ENCODE measurements around the gene MRPL45. TPM values are rescaled to one million over a fixed set of nuclear protein-coding genes. Genes with fewer than 3 reads are reported as not detected.

Gene MRPL45
- total and polyA plus RNA-seq, 2 of the 13 experiments (the other 11 are each of a cell fraction or from before 2014, with no cell fraction given), result 89.5 to 157 TPM

- TF ChIP-seq LCORL (IDR thresholded peaks at IDR 0.05) (no peak), LCORL (CRISPR knock-in tag; IDR thresholded peaks at IDR 0.05) (no peak), ZNF670 (CRISPR knock-in tag; IDR thresholded peaks at IDR 0.05; ENCODE audit: borderline replicate concordance) (no peak), MED13 (CRISPR knock-in tag; IDR thresholded peaks at IDR 0.05) (no peak), ZNF460 (CRISPR knock-in tag; IDR thresholded peaks at IDR 0.05; ENCODE audit: borderline replicate concordance) (no peak), MIER2 (CRISPR knock-in tag; IDR thresholded peaks at IDR 0.05) (no peak), THYN1 (CRISPR knock-in tag; IDR thresholded peaks at IDR 0.05; ENCODE audit: borderline replicate concordance, low read depth) (no peak), SP2 (CRISPR knock-in tag; IDR thresholded peaks at IDR 0.05) (no peak)
- TF ChIP-seq, protein P1, sequence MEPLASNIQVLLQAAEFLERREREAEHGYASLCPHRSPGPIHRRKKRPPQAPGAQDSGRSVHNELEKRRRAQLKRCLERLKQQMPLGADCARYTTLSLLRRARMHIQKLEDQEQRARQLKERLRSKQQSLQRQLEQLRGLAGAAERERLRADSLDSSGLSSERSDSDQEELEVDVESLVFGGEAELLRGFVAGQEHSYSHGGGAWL (CRISPR knock-in tag; IDR thresholded peaks at IDR 0.05), result no peak
Observed at GRCh38 chr17:38339891-38340290, 42.9 kb downstream of the MRPL45 start (continued).

DNA sequence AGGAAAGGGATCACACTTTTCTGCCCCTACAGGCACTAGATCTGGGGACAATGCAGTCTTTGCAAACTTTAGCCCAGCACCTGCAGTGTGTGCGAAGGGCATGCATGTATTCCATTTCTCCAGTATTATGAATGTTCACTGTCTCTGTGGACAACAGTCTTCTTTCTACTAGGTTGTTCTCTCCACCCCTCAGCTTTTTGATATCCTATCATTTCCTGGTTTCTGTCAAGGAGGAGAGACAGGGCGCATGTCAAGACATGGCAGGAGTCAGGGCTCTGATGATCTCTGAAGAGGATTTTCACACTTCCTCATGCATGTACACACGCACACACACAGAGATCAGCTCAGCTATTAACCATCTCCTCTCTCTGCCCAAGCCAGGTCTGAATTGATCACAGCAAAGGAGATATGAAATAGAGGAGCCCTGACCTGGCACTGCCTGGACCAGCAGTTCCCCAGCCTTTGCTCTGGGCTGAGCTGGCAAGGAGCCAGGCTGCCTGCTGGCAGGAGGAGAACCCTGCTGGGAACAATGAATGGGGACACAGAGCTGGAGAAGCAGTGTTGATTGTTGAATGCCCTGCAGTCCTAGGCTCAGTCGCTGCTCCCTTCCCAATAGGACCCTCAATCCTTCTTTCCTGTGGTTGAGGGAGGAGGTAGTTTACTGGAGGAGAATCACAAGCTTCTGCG lies 44.2 kb downstream of the MRPL45 start:
- in situ Hi-C loops (cut with HindIII; ENCODE audit: extremely low pct_ligation_motif_present, low pct_unique_long_range_greater_than_20kb) (no loop called here), intact Hi-C loops (cut with micrococcal nuclease; ENCODE audit: unreplicated experiment) (no loop called here)
- WGBS (ENCODE audit: low lambda C conversion rate), result 37% methylated on average over 5 of the region's 5 CpGs
- H3K27ac ChIP-seq (ENCODE audit: extremely low read length, insufficient read depth, low read length), result no peak overlapping the region
- BruUV-seq (replicated peaks), result no TSS peak
- no peak overlapping the region for H3K4me3 ChIP-seq (replicated peaks in 1 of 3; ENCODE audit: insufficient read depth in 1 of 3, low read depth in 2 of 3, low read length in 3 of 3)
- no peaks in the 10 kb centered on the region for H3K79me2 ChIP-seq (ENCODE audit: insufficient read depth, low read length)
- H3K9ac ChIP-seq (ENCODE audit: insufficient read depth, low read depth, low read length), result no peak overlapping the region
- H3K9me3 ChIP-seq (ENCODE audit: low read length), result no peaks in the 10 kb centered on the region
- POLR2A ChIA-PET, result interaction anchor here (1.7 kb wide), 1 partner anchor 10 kb away, joined by 8 read pairs; no protein-coding TSS in a partner anchor
- no peak overlapping the region for H3K4me2 ChIP-seq (ENCODE audit: low read depth, low read length)
- no peak overlapping the region for H2AFZ ChIP-seq (ENCODE audit: low read length)
- peaks cover 7 to 31% of the 10 kb centered on the region in 2 experiments; a peak in 3 of 5 replicates for H3K27me3 ChIP-seq (ENCODE audit: control insufficient read depth in 1 of 2, insufficient read depth in 2 of 2, low read length in 2 of 2)
- peaks cover 13% of the 10 kb centered on the region for H3K4me1 ChIP-seq (ENCODE audit: insufficient read depth, low read length)
- TF ChIP-seq ZNF274 (CRISPR knock-in tag; IDR thresholded peaks at IDR 0.05), result 0 out of 2 replicates have a peak, but pooled peaks have one; percentile 51
- TF ChIP-seq TGIF2 (CRISPR knock-in tag; IDR thresholded peaks at IDR 0.05), result no peak
- 0 out of 2 replicates have a peak, but pooled peaks have one; percentile 36 for TF ChIP-seq ZNF547 (CRISPR knock-in tag; IDR thresholded peaks at IDR 0.05)
- TF ChIP-seq ZNF687 (CRISPR knock-in tag; IDR thresholded peaks at IDR 0.05), result peak; percentile 20; the same call in 1 of the 2 replicates
- peak; percentile 75; the same call in 1 of the 2 replicates for TF ChIP-seq LCORL (IDR thresholded peaks at IDR 0.05)
- TF ChIP-seq LCORL (CRISPR knock-in tag; IDR thresholded peaks at IDR 0.05), result no peak
- TF ChIP-seq ZNF891 (CRISPR knock-in tag; IDR thresholded peaks at IDR 0.05), result 0 out of 2 replicates have a peak, but pooled peaks have one; percentile 34
- no peak for TF ChIP-seq SOX13 (IDR thresholded peaks at IDR 0.05)
- TF ChIP-seq SOX13 (CRISPR knock-in tag; conservative IDR thresholded peaks at IDR 0.05 in 1 of 2, IDR thresholded peaks at IDR 0.05 in 1 of 2), result 0 out of 4 replicates have a peak, but pooled peaks of 1 of the 2 experiments have one; percentile 10
- TF ChIP-seq ZNF235 (CRISPR knock-in tag; IDR thresholded peaks at IDR 0.05; ENCODE audit: borderline replicate concordance), result no peak
- peak; percentile 61; the same call in 1 of the 2 replicates for TF ChIP-seq NFIB (CRISPR knock-in tag; IDR thresholded peaks at IDR 0.05; ENCODE audit: borderline replicate concordance)
- CTCF ChIA-PET (ENCODE audit: low intra/inter-chr PET ratio, low total read pairs), result no interaction called here
- FAIRE-seq (no peak), ATAC-seq (peak; percentile 69), DNase-seq (ENCODE audit: low spot score) (peak; percentile 47)
- H4K20me1 ChIP-seq (ENCODE audit: insufficient read depth, low read length), result no peaks in the 10 kb centered on the region
- no peaks in the 10 kb centered on the region for H3K36me3 ChIP-seq (replicated peaks in 1 of 2; ENCODE audit: control insufficient read depth in 1 of 2, insufficient read depth in 2 of 2, low read length in 2 of 2)
